ENCODE data around the gene C2orf80.
"Not testable (repeated sequence)": the region's sequence is repeated elsewhere in the genome, so short reads cannot be mapped to it uniquely, and the experiment has no call there.

Gene C2orf80

DNA sequence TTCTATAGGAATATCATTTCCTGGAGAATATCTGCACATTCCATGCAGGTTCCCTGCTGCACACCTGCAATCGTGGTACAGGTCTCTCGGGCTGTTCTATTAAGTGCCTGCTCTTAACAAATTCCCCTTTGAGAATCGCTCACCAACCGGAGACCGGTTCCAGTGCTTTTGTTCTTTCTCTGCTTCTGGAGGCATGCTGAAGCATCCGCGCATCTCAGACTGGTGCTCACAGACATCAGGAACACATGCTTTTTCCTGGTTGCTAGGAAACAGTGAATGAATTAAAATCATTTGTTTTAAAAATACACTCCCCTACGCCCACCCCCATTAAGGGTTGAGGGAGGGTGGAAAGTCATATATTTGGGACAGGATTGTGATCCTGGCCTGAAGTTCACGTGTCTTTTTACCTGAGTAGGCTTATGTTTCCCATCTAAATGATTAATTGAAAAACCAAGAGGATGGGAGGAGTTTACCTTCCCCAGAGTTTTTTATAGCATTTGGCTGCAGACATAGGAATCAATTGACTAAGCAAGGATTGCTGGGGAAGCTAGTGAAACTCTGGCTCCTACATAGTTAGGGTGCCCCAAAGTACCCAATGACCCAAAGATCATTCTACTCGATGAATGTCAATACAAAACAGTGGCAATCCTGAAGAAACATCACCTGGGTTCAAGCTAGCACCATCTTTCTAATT, at the start of gene C2orf80:
Gene C2orf80 (minus strand): TSS at position 221 of the 694 bp plus-strand sequence. CDS start 3,044 bp downstream, outside the sequence.
- DNase-seq, result no peak

GRCh38 chr2:208235860-208236259, 46.0 kb upstream of the C2orf80 start:
- DNase-seq, result no peak

- no peak for DNase-seq
These were observed 45.0 kb upstream of the C2orf80 start for GRCh38 chr2:208234786-208235185.

- DNase-seq, result no peak
These were observed 38.6 kb upstream of the C2orf80 start for GRCh38 chr2:208228476-208228875.

GRCh38 chr2:208227581-208228232, 37.9 kb upstream of the C2orf80 start:
- DNase-seq, result no peak

GRCh38 chr2:208224802-208225201, 35.0 kb upstream of the C2orf80 start:
- no peak for DNase-seq

DNA sequence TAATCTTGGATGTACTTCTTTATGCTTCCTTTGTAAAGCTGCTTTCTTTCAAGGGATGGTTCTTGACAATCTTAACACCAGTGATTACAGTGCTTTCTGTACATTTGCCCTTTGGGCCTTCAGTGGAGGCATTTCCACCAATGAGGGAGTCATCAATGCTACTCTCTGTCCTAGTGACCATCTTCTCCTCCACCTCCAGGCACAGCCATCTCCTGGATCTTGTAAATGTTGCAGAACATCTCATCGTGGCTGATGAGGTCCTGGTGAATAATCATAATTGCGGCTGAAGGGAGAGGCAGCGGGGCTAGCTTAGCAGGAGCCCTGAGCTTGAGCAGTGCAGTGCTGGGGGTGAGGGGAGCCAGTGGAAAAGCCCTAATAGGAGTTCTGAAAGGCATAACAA, 32.5 kb upstream of the C2orf80 start:
- DNase-seq, result no peak

GRCh38 chr2:208221873-208222272, 32.0 kb upstream of the C2orf80 start:
- DNase-seq, result not testable (repeated sequence)

- DNase-seq, result no peak
These were observed 21.0 kb upstream of the C2orf80 start for GRCh38 chr2:208210688-208211451.

GRCh38 chr2:208208335-208209085, 18.7 kb upstream of the C2orf80 start:
- no peak for DNase-seq

DNA sequence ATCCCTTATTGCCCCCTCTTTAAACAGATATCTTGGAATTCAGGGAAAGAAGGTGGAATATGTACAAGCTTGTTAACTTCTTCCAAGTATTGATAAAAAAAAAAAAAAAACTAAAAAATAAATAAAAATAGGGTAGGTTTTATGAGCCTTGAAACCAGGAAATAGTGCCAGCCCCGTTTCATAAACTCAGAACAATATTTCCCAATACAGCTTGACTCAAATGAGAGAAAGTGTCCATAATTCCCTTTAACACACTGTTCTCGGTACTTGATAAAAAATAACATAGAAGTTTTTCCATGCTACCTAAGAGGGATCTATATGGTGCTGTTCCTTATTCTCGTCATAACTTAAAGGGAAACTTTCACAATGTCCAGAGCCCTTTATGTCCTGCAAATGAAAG, 17.9 kb upstream of the C2orf80 start:
- DNase-seq, result no peak

DNA sequence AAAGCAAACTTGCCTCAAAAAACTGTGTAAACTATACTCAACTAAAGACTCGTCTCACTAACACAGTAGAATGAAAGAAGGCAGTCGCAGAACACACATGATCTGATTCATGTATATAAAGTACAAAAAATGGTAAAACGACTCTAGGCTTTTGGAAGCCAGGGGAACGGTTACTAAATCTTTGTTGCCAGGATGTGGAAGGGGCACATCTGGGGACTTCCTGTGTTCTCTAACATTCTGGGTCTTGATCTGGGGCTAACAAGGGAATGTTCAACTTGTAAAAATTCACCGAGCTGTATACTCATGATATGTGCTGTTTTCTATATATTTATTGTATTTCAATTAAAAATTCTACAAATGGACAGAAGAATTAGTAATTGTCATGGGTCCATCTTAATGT, 14.3 kb upstream of the C2orf80 start:
- no peak for DNase-seq

DNA sequence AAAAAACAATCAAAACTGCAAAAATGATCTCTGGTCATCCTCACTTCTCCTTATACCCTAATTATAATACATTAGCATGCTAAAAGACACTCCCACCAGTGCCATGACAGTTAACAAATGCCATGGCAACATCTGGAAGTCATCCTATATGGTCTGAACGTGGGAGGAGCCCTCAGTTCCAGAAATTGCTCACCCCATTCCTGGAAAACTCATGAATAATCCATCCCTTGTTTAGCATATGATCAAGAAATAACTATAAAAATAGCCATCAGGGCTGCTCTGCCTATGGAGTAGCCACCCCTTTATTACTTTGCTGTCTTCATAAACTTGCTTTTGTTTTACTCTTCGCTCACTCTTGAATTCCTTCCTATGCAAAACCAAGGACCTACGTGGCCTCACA, 5.7 kb upstream of the C2orf80 start:
- no peak for DNase-seq

DNA sequence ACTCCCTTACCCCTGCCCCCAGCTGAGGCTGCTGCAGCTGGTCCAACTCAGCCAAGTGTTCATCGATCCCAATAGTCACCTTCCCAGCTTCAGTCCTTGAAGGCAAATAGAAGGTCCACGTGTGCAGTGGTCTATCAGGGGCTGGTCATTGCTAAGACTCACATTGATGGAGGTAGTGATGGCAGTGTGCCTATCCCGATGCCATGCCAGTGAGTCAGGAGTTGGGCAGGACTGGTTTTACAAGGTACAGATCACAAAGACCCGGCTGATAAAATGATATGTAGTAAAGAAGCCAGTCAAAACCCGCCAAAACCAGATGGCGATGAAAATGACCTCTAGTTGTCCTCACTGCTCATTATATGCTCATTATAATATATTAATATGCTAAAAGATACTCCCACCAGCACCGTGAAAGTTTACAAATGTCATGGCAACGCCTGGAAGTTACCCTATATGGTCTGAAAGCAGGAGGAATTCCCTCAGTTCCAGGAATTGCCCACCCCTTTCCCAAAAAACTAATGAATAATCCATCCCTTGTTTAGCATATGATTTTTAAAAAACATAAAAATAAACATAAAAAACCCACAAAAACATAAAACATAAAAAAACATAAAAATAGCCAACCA, 2.9 kb upstream of the C2orf80 start:
- no peak for DNase-seq

DNA sequence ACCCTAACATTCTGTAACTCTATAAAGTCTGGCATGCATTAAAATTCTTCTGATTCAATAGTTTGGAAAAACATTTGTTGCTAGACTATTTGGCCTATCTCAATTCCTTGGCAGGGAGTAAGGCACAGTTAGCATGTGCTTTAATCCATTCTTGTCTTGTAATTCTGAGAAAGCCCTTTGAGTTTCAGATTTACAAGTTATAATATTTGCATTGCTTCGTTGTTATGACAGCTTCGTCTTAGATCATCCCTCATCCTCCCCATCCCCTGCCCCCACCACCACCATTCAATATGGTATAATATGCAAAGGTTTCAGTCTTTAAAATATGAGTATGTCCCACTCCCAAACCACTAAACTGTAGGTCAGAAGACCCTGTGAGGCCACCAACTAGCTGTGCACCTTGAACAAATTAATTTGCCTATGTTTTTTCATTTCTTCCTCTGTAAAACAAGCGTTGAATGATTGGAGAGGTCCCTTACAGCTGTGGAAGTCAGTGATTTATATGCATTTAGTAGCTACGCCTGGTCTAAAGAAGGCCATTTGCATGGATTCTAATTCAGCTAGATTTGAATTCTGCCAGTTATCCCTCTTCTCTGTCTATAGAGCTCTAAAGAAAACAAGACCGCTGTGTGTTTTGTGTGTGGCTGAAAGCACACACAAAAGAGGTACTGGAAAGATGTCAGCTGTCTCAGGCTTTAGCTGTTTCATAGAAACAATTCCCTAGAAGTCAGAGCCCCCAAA, 591 bp downstream of the C2orf80 start:
- no peak for DNase-seq

DNA sequence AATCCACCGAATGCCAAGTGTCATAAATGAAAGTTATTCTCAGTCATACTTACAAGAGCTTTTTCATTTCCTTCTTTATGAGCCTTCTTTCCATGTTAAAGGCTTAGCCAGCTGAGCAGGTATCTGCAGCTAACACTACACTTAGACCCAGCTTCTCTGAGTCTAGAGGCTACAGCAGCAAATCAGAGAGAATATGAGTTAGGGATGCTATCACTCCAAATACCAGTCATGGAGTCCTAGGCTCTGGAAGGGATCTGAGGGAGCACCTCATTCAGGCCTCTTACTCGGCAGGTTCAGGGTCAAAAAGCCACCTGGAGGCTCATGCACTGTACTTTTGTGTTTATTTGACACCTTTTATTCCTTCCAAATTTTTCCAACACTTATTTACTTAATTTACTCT, 2.9 kb downstream of the C2orf80 start:
- DNase-seq, result no peak

- DNase-seq, result no peak
These were observed 3.4 kb downstream of the C2orf80 start for GRCh38 chr2:208186465-208186864.

DNA sequence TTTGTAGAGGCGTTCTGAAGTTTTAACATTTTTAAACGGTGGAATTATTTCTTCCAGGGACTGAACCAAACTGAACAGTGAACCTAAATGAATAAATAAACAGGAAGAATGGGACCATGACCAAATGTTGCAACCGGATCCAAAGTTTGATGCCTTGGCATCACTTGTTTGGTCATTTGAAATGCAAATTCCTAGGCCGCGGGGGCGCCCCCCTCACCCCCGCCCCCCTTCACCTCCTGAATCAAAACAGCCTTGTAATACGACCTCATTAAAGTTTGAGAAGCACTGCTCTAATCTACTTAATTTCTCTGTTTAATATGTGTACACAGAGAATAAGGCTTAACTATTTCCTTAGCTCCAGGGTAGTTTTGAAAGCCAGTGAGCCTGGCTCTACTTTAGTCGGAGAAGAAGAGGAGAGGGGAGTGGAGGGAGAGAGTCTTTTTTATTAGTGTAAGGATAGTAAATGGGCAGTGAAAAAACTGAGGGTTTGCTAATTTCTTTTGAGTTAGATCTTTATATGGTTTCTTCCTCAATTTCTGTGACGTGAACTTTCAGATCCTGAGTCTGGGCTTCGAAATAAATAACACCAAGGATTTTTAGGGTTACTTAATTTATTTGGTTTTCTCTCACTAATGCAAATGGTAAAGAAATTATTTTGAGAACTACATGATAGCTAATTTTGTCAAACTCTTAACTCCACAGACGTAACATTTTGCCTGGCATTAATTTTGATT, 5.7 kb downstream of the C2orf80 start:
- no peak for DNase-seq

DNA sequence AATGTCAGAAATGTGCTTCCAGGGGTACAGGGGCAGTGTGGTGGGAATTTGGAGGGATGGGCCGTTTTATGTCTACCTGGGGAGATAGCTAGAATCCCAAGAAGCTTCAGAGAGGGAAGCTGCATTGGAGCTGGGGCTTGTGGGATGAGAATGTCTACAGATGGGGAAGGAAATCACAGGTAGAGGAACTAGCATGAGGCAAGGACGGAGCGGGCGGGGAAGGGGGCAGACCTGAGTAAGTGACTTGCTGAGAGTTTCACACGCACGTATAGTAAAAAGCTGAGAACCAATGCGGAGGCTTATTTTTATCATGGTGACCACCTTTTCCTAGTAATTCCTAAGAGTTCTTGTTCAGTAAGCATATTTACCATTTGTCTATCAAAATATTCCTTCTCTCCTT, 6.3 kb downstream of the C2orf80 start:
- DNase-seq, result no peak

DNA sequence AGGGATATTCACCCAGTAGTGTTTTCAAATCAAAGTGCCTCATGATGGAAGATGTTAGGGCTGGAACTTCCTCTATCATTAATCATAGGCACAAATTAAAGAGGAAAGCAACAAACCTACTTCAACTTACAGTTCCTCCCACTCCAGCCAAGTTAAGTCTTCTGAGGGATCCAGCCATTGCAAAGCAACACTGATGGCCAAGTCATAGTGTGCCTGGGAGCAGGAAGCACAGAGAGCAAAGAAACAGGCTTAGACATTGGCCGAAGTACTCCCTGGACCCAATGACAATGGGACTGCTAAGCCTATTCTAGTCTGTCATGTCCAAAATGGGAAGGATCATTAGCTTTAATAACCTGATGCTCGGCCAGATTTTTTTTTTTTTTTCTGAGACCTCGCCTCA, 7.0 kb downstream of the C2orf80 start:
- no peak for DNase-seq

DNA sequence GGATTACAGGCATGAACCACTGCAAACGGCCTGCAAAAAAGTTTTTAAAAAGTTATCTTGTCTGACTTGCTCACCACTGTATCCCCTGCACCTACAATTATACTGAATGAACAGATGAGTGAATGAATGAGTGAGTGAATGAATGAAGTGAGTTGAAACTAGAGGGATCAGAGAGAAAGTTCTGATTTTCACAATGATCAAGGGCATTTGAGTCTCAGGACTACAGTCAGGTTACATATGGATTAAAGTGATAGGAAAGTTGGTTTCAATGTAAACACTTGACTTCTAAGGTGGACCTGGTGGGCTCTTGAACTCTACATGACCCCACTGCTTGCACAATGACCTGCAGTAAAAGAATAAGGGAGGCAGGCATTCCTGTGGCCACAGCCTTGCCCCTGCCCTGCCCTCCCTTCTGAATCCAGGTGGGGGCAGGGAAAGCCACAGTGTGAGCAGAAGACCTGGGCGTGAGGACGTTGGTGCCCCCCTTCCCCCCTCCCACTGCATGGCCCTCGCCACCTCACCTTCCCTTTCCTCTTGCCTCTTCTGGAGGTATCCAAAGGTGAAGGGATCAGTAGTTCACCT, 10.7 kb downstream of the C2orf80 start:
- no peak for DNase-seq

All from activated effector memory CD4-positive, alpha-beta T cell treated with anti-CD3 and anti-CD28 coated beads, Interleukin-2, amount 50 U/mL, for 16 hours (primary cell).